ENCODE measurements around the gene C1RL. TPM values are rescaled to one million over a fixed set of nuclear protein-coding genes. Genes with fewer than 3 reads are reported as not detected.

Gene C1RL
- total and polyA plus RNA-seq, 11 donors: 5.4 to 27.1 (median 7.9) TPM

- H3K27me3 ChIP-seq: no peaks in the 10 kb centered on the region
- DNase-seq (no peak), ATAC-seq (no peak)
- intact Hi-C loops (cut with DNase I): no loop called here
- 82 to 91% (median 87%) methylated on average over 5 of the region's 5 CpGs for WGBS, 4 donors
- H3K36me3 ChIP-seq: peaks cover 0 to 13% (median 0%) of the 10 kb centered on the region in 9 donors
- H3K4me3 ChIP-seq: no peak overlapping the region
- H3K4me1 ChIP-seq: peaks cover 0 to 20% (median 10%) of the 10 kb centered on the region in 12 donors
- TF ChIP-seq POLR2A (IDR thresholded peaks at IDR 0.05): no peak
- no peak for TF ChIP-seq CTCF (IDR thresholded peaks at IDR 0.05)
- no peaks in the 10 kb centered on the region for H3K9me3 ChIP-seq
- no peak overlapping the region for H3K27ac ChIP-seq
Observed at GRCh38 chr12:7121324-7121723, 12.3 kb upstream of the C1RL start.

GRCh38 chr12:7120166-7120565 lies 11.2 kb upstream of the C1RL start:
- peaks cover 0 to 20% (median 10%) of the 10 kb centered on the region in 12 donors for H3K4me1 ChIP-seq
- H3K27me3 ChIP-seq: no peaks in the 10 kb centered on the region
- H3K27ac ChIP-seq: no peak overlapping the region
- H3K36me3 ChIP-seq: peaks cover 0 to 19% (median 0%) of the 10 kb centered on the region in 9 donors
- intact Hi-C loops (cut with DNase I): no loop called here
- 88 to 95% (median 89%) methylated on average over 5 of the region's 5 CpGs for WGBS, 4 donors
- DNase-seq (no peak), ATAC-seq (no peak)
- no peaks in the 10 kb centered on the region for H3K9me3 ChIP-seq
- TF ChIP-seq CTCF (IDR thresholded peaks at IDR 0.05): no peak
- no peak for TF ChIP-seq POLR2A (IDR thresholded peaks at IDR 0.05)
- H3K4me3 ChIP-seq: no peak overlapping the region

GRCh38 chr12:7118881-7119280 lies 9.9 kb upstream of the C1RL start:
- WGBS, 4 donors: 66 to 85% (median 71%) methylated on average over 3 of the region's 3 CpGs
- H3K27ac ChIP-seq: no peak overlapping the region
- DNase-seq (no peak), ATAC-seq (no peak)
- peaks cover 0 to 19% (median 0%) of the 10 kb centered on the region in 9 donors for H3K36me3 ChIP-seq
- peaks cover 0 to 19% (median 10%) of the 10 kb centered on the region in 12 donors for H3K4me1 ChIP-seq
- H3K4me3 ChIP-seq: no peak overlapping the region
- no peaks in the 10 kb centered on the region for H3K27me3 ChIP-seq
- TF ChIP-seq POLR2A (IDR thresholded peaks at IDR 0.05): no peak
- TF ChIP-seq CTCF (IDR thresholded peaks at IDR 0.05): no peak
- H3K9me3 ChIP-seq: no peaks in the 10 kb centered on the region
- intact Hi-C loops (cut with DNase I): no loop called here

GRCh38 chr12:7117670-7118069 lies 8.7 kb upstream of the C1RL start:
- intact Hi-C loops (cut with DNase I): no loop called here
- Histone ChIP-seq H3K27ac (no peak overlapping the region), H3K36me3 (peaks cover 0 to 19% (median 0%) of the 10 kb centered on the region in 9 donors), H3K27me3 (no peaks in the 10 kb centered on the region), H3K4me1 (peaks cover 0 to 18% (median 5%) of the 10 kb centered on the region in 12 donors), H3K9me3 (no peaks in the 10 kb centered on the region), H3K4me3 (no peak overlapping the region)
- DNase-seq (no peak), ATAC-seq (no peak)
- 90 to 100% (median 92%) methylated on average over 3 of the region's 3 CpGs for WGBS, 4 donors
- TF ChIP-seq CTCF (IDR thresholded peaks at IDR 0.05) (no peak), POLR2A (IDR thresholded peaks at IDR 0.05) (no peak)

Measured in heart left ventricle (tissue), 16 donors.